SU-DHL-6 (cell line): ENCODE results near the gene RASGRF2.

ENCODE experiments used
- EZH2phosphoT487 ChIP-seq: fragments of 200-600 bp; sonication (generic), shearing (Covaris generic); conservative IDR thresholded peaks from 2 replicates; pipeline ENCODE4 v1.6.1; 2018; ENCODE audit warnings: mild to moderate bottlenecking, antibody characterized with exemption, low read length, moderate library complexity, mixed read lengths
- TF ChIP-seq, protein P1 (sequence below): fragments of 200-600 bp; sonication (generic); IDR thresholded peaks from one replicate; pipeline ENCODE4 v1.5.1; 2017; ENCODE audit warnings: antibody characterized with exemption, mild to moderate bottlenecking, low read length, moderate library complexity; ENCODE audit not compliant: insufficient read depth, poor library complexity, severe bottlenecking

DNA sequence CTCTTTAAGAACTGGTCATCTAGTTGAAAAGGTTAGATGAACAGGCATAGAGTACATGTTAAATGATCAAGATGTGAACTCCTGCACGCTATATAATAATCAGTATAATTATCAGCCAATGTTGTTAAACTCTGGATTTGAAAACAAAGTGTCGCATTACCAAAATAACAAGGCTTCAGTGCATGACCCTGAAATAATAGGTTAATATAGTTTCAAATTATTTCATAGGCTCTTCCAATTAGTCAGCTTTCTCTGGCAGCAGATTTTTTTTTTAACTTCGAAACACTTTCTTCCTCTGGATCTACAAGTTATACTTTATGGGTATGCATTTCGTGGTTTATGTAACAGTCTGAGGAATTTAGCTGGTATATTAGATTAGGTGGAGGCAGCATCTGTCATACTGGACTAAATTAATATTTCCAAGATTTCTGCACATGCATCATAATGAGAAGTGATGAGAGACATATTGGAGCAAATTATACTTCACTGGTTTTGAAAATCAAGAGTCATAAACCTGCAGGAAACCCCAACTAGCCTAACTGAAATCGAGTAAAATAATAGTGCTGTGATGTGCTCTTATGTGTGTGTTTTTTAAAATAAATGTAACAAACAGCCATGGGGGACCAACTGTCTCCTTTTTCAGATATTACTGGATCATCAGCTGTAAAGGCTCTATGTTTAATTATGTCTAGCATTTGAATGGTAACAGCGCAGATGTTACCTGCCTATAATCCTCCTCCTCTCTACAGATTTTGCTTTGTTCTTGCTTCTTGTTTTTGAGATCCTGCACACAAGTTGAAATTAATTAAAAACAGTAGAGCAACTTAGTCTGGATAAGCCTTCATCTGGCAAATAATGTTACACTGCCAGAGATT, 187.1 kb downstream of the RASGRF2 start:
- TF ChIP-seq, protein P1, sequence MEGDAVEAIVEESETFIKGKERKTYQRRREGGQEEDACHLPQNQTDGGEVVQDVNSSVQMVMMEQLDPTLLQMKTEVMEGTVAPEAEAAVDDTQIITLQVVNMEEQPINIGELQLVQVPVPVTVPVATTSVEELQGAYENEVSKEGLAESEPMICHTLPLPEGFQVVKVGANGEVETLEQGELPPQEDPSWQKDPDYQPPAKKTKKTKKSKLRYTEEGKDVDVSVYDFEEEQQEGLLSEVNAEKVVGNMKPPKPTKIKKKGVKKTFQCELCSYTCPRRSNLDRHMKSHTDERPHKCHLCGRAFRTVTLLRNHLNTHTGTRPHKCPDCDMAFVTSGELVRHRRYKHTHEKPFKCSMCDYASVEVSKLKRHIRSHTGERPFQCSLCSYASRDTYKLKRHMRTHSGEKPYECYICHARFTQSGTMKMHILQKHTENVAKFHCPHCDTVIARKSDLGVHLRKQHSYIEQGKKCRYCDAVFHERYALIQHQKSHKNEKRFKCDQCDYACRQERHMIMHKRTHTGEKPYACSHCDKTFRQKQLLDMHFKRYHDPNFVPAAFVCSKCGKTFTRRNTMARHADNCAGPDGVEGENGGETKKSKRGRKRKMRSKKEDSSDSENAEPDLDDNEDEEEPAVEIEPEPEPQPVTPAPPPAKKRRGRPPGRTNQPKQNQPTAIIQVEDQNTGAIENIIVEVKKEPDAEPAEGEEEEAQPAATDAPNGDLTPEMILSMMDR = no peak
- no peak for TF ChIP-seq EZH2phosphoT487
